Gastroesophageal sphincter (tissue), 3 donors: ENCODE results near the gene ASB11.

Experiments
- CTCF ChIP-seq, 4 experiments: fragments of 200-600 bp in 2 of 4; fragments of 450-650 bp in 2 of 4; sonication (generic) in 1 of 4; IDR thresholded peaks; one replicate each; pipeline ENCODE4 v1.5.1; 2017 to 2019; ENCODE audit warnings: antibody characterized with exemption in 4 of 4, mild to moderate bottlenecking in 2 of 4, moderate library complexity in 2 of 4
- EP300 ChIP-seq: sonication (generic); formaldehyde crosslinking; IDR thresholded peaks from one replicate; pipeline ENCODE4 v1.6.1; 2017; ENCODE audit warnings: antibody characterized with exemption, mild to moderate bottlenecking
- POLR2A ChIP-seq, 2 donors: fragments of 450-650 bp; IDR thresholded peaks; one replicate each; pipeline ENCODE4 v1.6.1; 2017; ENCODE audit warnings: antibody characterized with exemption in 2 of 2, mild to moderate bottlenecking in 2 of 2, moderate library complexity in 1 of 2
- POLR2AphosphoS5 ChIP-seq: sonication (generic); formaldehyde crosslinking; IDR thresholded peaks from one replicate; pipeline ENCODE4 v1.6.1; 2017; ENCODE audit warnings: antibody characterized with exemption

- no peak for TF ChIP-seq CTCF (IDR thresholded peaks at IDR 0.05)
- TF ChIP-seq POLR2A (IDR thresholded peaks at IDR 0.05): no peak
- TF ChIP-seq POLR2AphosphoS5: no peak
- TF ChIP-seq EP300: no peak
These were observed 7.0 kb upstream of the ASB11 start for GRCh38 chrX:15322472-15322871.
